K562 (cell line): ENCODE results near the gene FTO. TPM values are rescaled to one million over a fixed set of nuclear protein-coding genes. Genes with fewer than 3 reads are reported as not detected.

Source experiments
- polyA plus RNA-seq, 8 experiments: library from polyadenylated mRNA; depleted of rRNA in 4 of 8; stranded (reverse) in 5 of 8; unstranded in 3 of 8; fragments of >200 nt; fragmentation: Nextera tagmentation in 2 of 8; fragmentation: Illumina TruSeq in 1 of 8; extraction: Ambion mirVana in 2 of 8; extraction: Trizol in 1 of 8; gene quantifications; 2 replicates each; pipeline versions ENCODE4 v1.2.1 to v1.2.3, GENCODE V29; 2011 to 2014; ENCODE audit warnings: inconsistent platforms in 1 of 8, missing spikeins in 1 of 8
- total RNA-seq, 7 experiments: library from RNA; depleted of rRNA in 6 of 7; stranded (reverse); fragments of >200 nt in 6 of 7; fragmentation: Illumina TruSeq in 2 of 7; extraction: Trizol in 2 of 7; gene quantifications; 2 replicates each; pipeline versions ENCODE4 v1.2.1 to v1.2.3, GENCODE V29; 2011 to 2021; ENCODE audit warnings: low replicate concordance in 1 of 7
- TF ChIP-seq, protein P1 (sequence below): fragments of 450-650 bp; IDR thresholded peaks from 2 replicates; pipeline ENCODE4 v1.6.1; 2016; ENCODE audit warnings: mild to moderate bottlenecking, moderate library complexity

The FTO gene
- total and polyA plus RNA-seq, 9 of the 15 experiments (the other 6 are each of a cell fraction or from before 2014, with no cell fraction given), result 11.3 to 27.7 (median 25.5) TPM

DNA sequence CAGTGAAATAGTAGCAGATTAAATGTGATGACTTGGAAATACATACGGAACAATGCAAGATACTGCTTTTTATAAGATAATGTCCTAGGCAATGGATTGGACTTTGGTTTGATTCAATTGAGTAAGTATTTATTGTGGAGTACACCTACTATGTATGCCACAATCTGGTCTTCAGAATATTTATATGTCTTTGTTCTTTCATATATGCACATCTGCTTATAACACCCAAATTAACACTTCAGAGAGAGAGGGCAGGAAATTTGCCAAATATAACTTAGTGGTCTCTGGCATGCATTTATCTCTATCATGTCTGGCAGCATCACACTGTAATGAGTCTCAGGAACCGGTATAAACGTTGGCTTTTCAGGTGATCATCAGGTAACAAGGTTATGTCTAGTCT, 17.2 kb upstream of the FTO start (continued):
- TF ChIP-seq, protein P1, sequence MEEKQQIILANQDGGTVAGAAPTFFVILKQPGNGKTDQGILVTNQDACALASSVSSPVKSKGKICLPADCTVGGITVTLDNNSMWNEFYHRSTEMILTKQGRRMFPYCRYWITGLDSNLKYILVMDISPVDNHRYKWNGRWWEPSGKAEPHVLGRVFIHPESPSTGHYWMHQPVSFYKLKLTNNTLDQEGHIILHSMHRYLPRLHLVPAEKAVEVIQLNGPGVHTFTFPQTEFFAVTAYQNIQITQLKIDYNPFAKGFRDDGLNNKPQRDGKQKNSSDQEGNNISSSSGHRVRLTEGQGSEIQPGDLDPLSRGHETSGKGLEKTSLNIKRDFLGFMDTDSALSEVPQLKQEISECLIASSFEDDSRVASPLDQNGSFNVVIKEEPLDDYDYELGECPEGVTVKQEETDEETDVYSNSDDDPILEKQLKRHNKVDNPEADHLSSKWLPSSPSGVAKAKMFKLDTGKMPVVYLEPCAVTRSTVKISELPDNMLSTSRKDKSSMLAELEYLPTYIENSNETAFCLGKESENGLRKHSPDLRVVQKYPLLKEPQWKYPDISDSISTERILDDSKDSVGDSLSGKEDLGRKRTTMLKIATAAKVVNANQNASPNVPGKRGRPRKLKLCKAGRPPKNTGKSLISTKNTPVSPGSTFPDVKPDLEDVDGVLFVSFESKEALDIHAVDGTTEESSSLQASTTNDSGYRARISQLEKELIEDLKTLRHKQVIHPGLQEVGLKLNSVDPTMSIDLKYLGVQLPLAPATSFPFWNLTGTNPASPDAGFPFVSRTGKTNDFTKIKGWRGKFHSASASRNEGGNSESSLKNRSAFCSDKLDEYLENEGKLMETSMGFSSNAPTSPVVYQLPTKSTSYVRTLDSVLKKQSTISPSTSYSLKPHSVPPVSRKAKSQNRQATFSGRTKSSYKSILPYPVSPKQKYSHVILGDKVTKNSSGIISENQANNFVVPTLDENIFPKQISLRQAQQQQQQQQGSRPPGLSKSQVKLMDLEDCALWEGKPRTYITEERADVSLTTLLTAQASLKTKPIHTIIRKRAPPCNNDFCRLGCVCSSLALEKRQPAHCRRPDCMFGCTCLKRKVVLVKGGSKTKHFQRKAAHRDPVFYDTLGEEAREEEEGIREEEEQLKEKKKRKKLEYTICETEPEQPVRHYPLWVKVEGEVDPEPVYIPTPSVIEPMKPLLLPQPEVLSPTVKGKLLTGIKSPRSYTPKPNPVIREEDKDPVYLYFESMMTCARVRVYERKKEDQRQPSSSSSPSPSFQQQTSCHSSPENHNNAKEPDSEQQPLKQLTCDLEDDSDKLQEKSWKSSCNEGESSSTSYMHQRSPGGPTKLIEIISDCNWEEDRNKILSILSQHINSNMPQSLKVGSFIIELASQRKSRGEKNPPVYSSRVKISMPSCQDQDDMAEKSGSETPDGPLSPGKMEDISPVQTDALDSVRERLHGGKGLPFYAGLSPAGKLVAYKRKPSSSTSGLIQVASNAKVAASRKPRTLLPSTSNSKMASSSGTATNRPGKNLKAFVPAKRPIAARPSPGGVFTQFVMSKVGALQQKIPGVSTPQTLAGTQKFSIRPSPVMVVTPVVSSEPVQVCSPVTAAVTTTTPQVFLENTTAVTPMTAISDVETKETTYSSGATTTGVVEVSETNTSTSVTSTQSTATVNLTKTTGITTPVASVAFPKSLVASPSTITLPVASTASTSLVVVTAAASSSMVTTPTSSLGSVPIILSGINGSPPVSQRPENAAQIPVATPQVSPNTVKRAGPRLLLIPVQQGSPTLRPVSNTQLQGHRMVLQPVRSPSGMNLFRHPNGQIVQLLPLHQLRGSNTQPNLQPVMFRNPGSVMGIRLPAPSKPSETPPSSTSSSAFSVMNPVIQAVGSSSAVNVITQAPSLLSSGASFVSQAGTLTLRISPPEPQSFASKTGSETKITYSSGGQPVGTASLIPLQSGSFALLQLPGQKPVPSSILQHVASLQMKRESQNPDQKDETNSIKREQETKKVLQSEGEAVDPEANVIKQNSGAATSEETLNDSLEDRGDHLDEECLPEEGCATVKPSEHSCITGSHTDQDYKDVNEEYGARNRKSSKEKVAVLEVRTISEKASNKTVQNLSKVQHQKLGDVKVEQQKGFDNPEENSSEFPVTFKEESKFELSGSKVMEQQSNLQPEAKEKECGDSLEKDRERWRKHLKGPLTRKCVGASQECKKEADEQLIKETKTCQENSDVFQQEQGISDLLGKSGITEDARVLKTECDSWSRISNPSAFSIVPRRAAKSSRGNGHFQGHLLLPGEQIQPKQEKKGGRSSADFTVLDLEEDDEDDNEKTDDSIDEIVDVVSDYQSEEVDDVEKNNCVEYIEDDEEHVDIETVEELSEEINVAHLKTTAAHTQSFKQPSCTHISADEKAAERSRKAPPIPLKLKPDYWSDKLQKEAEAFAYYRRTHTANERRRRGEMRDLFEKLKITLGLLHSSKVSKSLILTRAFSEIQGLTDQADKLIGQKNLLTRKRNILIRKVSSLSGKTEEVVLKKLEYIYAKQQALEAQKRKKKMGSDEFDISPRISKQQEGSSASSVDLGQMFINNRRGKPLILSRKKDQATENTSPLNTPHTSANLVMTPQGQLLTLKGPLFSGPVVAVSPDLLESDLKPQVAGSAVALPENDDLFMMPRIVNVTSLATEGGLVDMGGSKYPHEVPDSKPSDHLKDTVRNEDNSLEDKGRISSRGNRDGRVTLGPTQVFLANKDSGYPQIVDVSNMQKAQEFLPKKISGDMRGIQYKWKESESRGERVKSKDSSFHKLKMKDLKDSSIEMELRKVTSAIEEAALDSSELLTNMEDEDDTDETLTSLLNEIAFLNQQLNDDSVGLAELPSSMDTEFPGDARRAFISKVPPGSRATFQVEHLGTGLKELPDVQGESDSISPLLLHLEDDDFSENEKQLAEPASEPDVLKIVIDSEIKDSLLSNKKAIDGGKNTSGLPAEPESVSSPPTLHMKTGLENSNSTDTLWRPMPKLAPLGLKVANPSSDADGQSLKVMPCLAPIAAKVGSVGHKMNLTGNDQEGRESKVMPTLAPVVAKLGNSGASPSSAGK, result no peak
